Erythroblast (primary cell): ENCODE results near the gene RILP.
"Not testable (repeated sequence)": the region's sequence is repeated elsewhere in the genome, so short reads cannot be mapped to it uniquely, and the experiment has no call there.

Experiments
- DNase-seq, 2 experiments: peaks; one replicate each; lab custom pipeline; 2025; lab: John Stamatoyannopoulos, UW
- GATA1 ChIP-seq: IDR thresholded peaks from 2 replicates; pipeline ENCODE4 v1.6.1; 2011; ENCODE audit warnings: low read depth, mild to moderate bottlenecking, control low read depth, low read length, moderate library complexity
- POLR2A ChIP-seq: IDR thresholded peaks from 2 replicates; pipeline ENCODE4 v1.6.1; 2011; ENCODE audit warnings: mild to moderate bottlenecking, low read length

Gene RILP

GRCh38 chr17:1649844-1650501 lies at the start of gene RILP:
Gene RILP, minus strand, starts transcription at chr17:1649866. Its CDS starts 62 bp downstream, at chr17:1649804.
- peak; percentile 95 to 98 for DNase-seq
- TF ChIP-seq GATA1 (peak; percentile 53), POLR2A (no peak)

GRCh38 chr17:1697681-1698080 lies 48.0 kb upstream of the RILP start:
- DNase-seq: no peak

GRCh38 chr17:1695365-1695764 lies 45.7 kb upstream of the RILP start:
- DNase-seq: no peak
- TF ChIP-seq POLR2A (no peak), GATA1 (no peak)

More at GRCh38 chr17:1697681-1698080, 48.0 kb upstream of the RILP start:
- TF ChIP-seq GATA1 (no peak), POLR2A (no peak)

GRCh38 chr17:1693339-1693738 lies 43.7 kb upstream of the RILP start:
- no peak for TF ChIP-seq POLR2A
- no peak for TF ChIP-seq GATA1
- no peak for DNase-seq

- no peak for DNase-seq
- no peak for TF ChIP-seq GATA1
- TF ChIP-seq POLR2A: no peak
Observed at GRCh38 chr17:1690544-1691221, 41.0 kb upstream of the RILP start.

- DNase-seq: not testable (repeated sequence)
Observed at GRCh38 chr17:1688405-1688804, 38.7 kb upstream of the RILP start.

GRCh38 chr17:1686086-1686485 lies 36.4 kb upstream of the RILP start:
- no peak for TF ChIP-seq GATA1
- no peak for TF ChIP-seq POLR2A
- DNase-seq: no peak

- TF ChIP-seq POLR2A (peak; percentile 93), GATA1 (no peak)
Observed at GRCh38 chr17:1684378-1685189, 34.9 kb upstream of the RILP start, which contains the start of gene PRPF8. Gene PRPF8, minus strand, starts transcription at chr17:1684867. Its CDS starts 296 bp downstream, at chr17:1684571.

GRCh38 chr17:1683459-1683858 lies 33.8 kb upstream of the RILP start:
- TF ChIP-seq GATA1 (no peak), POLR2A (no peak)
- DNase-seq: peak in 1 of 2 experiments; percentile 40

More at GRCh38 chr17:1684378-1685189, 34.9 kb upstream of the RILP start, which contains the start of gene PRPF8:
- peak; percentile 98 to 99 for DNase-seq

- no peak for DNase-seq
- TF ChIP-seq POLR2A (no peak), GATA1 (no peak)
Observed at GRCh38 chr17:1676401-1676800, 26.7 kb upstream of the RILP start.

GRCh38 chr17:1673041-1673785 lies 23.5 kb upstream of the RILP start:
- TF ChIP-seq POLR2A: no peak
- TF ChIP-seq GATA1: no peak
- DNase-seq: no peak

- not testable (repeated sequence) for DNase-seq
Observed at GRCh38 chr17:1663934-1664333, 14.3 kb upstream of the RILP start.

GRCh38 chr17:1661045-1661444 lies 11.4 kb upstream of the RILP start:
- TF ChIP-seq GATA1 (no peak), POLR2A (no peak)

GRCh38 chr17:1658100-1658499 lies 8.4 kb upstream of the RILP start:
- TF ChIP-seq GATA1 (no peak), POLR2A (no peak)
- DNase-seq: no peak

More at GRCh38 chr17:1661045-1661444, 11.4 kb upstream of the RILP start:
- DNase-seq: no peak
